ENCODE measurements around the gene SACS.

SACS gene

DNA sequence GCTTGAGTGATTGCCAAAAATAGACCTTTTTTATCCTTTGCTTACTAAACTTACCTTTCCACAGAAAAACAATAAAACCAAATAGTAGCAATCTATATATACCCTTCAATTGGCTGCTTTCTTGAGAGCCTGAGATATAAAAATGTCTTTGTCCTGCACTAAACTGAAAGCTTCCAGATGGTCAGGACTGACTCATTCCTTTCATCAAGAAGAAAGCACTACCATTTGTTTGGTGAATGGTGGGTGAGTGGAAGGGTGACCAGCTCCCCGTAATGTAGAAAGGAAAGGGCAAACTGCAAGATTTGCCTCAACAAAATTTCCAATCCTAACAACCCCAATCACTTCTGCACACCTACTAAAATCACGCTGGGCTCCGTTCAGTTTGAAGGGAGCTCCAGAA lies 67.8 kb downstream of the SACS start:
- H3K9me3 ChIP-seq, result no peaks in the 10 kb centered on the region
- H3K27ac ChIP-seq, result no peak overlapping the region
- no peak overlapping the region for H3K4me3 ChIP-seq (ENCODE audit: low read depth in 1 of 2, low read length in 1 of 2)
- TF ChIP-seq, protein P1, sequence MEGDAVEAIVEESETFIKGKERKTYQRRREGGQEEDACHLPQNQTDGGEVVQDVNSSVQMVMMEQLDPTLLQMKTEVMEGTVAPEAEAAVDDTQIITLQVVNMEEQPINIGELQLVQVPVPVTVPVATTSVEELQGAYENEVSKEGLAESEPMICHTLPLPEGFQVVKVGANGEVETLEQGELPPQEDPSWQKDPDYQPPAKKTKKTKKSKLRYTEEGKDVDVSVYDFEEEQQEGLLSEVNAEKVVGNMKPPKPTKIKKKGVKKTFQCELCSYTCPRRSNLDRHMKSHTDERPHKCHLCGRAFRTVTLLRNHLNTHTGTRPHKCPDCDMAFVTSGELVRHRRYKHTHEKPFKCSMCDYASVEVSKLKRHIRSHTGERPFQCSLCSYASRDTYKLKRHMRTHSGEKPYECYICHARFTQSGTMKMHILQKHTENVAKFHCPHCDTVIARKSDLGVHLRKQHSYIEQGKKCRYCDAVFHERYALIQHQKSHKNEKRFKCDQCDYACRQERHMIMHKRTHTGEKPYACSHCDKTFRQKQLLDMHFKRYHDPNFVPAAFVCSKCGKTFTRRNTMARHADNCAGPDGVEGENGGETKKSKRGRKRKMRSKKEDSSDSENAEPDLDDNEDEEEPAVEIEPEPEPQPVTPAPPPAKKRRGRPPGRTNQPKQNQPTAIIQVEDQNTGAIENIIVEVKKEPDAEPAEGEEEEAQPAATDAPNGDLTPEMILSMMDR (IDR thresholded peaks at IDR 0.05), result no peak
- no peaks in the 10 kb centered on the region for H3K27me3 ChIP-seq
- H3K4me1 ChIP-seq (ENCODE audit: control insufficient read depth in 1 of 2, insufficient read depth in 1 of 2, low read depth in 1 of 2, low read length in 1 of 2), result no peaks in the 10 kb centered on the region
- peaks cover 47% of the 10 kb centered on the region for H3K36me3 ChIP-seq

DNA sequence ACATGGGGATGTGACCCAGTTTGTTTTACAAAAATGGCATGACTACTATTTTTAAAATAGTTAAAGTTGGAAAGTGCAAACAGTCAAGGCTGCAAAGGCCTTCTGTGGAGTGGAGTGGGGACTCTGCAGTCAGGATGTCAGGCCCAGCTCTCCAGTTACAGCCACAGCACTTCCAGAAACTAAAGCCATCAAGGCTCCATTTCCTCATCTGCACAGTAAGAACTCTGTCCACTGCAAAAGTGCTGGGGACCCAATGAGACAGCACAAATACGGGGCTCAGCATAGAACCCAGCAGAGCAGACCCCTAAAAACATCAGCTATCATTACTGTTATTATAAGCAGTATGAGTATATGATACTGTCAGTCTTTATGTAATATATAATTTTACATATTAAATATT lies 73.6 kb downstream of the SACS start:
- Histone ChIP-seq H3K27ac (no peak overlapping the region), H3K27me3 (no peaks in the 10 kb centered on the region), H3K4me1 (ENCODE audit: control insufficient read depth in 1 of 2, insufficient read depth in 1 of 2, low read depth in 1 of 2, low read length in 1 of 2) (no peaks in the 10 kb centered on the region), H3K9me3 (no peaks in the 10 kb centered on the region), H3K36me3 (peaks cover 36% of the 10 kb centered on the region), H3K4me3 (ENCODE audit: low read depth in 1 of 2, low read length in 1 of 2) (no peak overlapping the region)
- TF ChIP-seq, protein P1 (IDR thresholded peaks at IDR 0.05), result no peak

DNA sequence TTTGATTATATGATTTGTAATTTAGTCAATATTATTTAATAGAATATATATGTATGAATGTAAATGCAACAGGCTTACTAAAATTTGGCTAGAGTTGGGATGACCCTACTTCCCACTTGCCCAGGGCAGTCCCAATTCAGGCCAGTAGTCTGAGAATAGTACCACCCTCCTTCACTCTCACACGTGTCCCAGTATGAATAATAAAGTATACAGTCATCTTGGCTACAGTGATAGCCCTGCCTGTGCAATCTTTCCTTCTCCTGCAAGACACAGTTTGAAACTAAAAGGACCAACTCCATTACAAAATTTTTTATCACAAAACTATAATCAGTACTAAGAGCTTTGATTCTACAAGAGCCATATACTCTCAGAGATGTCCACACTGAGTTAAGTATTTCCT lies 76.2 kb downstream of the SACS start:
- Histone ChIP-seq H3K9me3 (no peaks in the 10 kb centered on the region), H3K4me1 (ENCODE audit: control insufficient read depth in 1 of 2, insufficient read depth in 1 of 2, low read depth in 1 of 2, low read length in 1 of 2) (no peaks in the 10 kb centered on the region), H3K36me3 (peaks cover 30% of the 10 kb centered on the region), H3K4me3 (ENCODE audit: low read depth in 1 of 2, low read length in 1 of 2) (no peak overlapping the region), H3K27me3 (no peaks in the 10 kb centered on the region), H3K27ac (no peak overlapping the region)
- TF ChIP-seq, protein P1 (IDR thresholded peaks at IDR 0.05), result no peak

DNA sequence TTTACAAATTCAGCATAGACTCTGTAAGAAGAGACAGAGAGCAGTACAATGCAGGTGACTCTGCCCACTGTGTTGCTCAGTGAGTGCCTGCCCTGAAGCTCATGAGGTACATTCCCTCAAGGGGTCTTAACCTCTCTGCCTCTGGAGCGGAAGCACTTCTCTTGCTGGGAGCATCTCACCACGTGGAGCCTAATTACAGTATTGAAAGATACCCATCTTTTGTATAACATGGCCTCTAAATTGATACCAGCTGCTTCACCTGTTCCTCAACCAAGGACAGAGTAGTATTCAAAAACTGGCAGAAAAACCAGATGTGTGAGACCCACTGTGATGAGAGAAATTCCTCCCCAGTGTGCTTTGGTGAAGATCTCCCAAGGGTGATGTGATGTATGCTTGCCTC lies 77.1 kb downstream of the SACS start:
- TF ChIP-seq, protein P1 (IDR thresholded peaks at IDR 0.05), result no peak
- peaks cover 30% of the 10 kb centered on the region for H3K36me3 ChIP-seq
- no peak overlapping the region for H3K4me3 ChIP-seq (ENCODE audit: low read depth in 1 of 2, low read length in 1 of 2)
- no peaks in the 10 kb centered on the region for H3K9me3 ChIP-seq
- no peak overlapping the region for H3K27ac ChIP-seq
- H3K27me3 ChIP-seq, result no peaks in the 10 kb centered on the region
- H3K4me1 ChIP-seq (ENCODE audit: control insufficient read depth in 1 of 2, insufficient read depth in 1 of 2, low read depth in 1 of 2, low read length in 1 of 2), result no peaks in the 10 kb centered on the region

DNA sequence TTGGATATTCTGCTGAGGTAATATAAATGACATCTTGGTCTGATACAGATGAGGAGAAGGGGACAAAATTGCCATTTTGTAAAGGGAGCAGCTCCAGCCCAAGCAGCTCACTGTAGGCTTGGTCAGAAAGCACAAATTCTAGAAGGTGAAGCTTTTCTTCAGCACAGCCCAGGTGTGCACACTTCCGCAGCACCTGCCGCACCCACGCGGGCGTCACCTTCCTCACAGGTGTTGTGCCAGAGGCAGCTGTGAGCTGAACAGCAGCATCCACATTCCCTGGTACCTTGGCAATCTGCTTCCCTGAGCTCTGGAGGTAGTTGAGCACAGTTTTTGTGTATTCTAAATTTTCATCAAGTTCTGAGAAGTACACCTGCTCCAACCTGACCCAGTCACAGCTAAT lies 79.0 kb downstream of the SACS start:
- Histone ChIP-seq H3K4me1 (ENCODE audit: control insufficient read depth in 1 of 2, insufficient read depth in 1 of 2, low read depth in 1 of 2, low read length in 1 of 2) (no peaks in the 10 kb centered on the region), H3K9me3 (no peaks in the 10 kb centered on the region), H3K4me3 (ENCODE audit: low read depth in 1 of 2, low read length in 1 of 2) (no peak overlapping the region), H3K36me3 (peaks cover 24% of the 10 kb centered on the region), H3K27ac (no peak overlapping the region), H3K27me3 (no peaks in the 10 kb centered on the region)
- TF ChIP-seq, protein P1 (IDR thresholded peaks at IDR 0.05), result no peak

DNA sequence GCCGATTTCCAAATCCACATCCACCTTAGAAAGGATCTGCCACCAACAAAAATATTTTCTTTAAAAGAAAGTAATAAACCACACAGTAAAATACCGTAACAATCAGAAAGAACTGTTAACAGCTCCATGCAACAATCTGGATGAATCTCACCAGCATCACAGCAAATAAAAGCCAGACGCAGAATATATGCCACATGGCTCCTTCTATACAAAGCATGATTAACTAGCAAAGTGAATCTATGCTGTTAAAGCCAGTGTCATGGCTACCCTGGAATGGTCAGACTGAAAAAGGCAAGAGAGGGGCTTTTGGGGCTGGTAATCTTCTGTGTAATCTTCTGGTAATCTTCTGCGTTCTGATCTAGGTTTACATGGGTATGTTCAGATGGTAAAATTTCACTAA lies 81.3 kb downstream of the SACS start:
- Histone ChIP-seq H3K27me3 (no peaks in the 10 kb centered on the region), H3K4me3 (ENCODE audit: low read depth in 1 of 2, low read length in 1 of 2) (no peak overlapping the region), H3K36me3 (peaks cover 24% of the 10 kb centered on the region), H3K4me1 (ENCODE audit: control insufficient read depth in 1 of 2, insufficient read depth in 1 of 2, low read depth in 1 of 2, low read length in 1 of 2) (no peaks in the 10 kb centered on the region), H3K9me3 (no peaks in the 10 kb centered on the region), H3K27ac (no peak overlapping the region)
- TF ChIP-seq, protein P1 (IDR thresholded peaks at IDR 0.05), result no peak

Data from neutrophil (primary cell).